CD4-positive, alpha-beta T cell treated with Interleukin-4 for 1 hour (primary cell): ENCODE measurements around the gene ARHGAP24.
A peak's percentile ranks its signal among the peaks of the same experiment; 100 is the strongest.

ENCODE experiments used
- DNase-seq, 2 donors: peaks; one replicate each; pipeline ENCODE4 v3.0.0-alpha.2; 2020 to 2022

ARHGAP24 gene

GRCh38 chr4:85520765-85521749, 46.1 kb downstream of the ARHGAP24 start:
- no peak for DNase-seq

GRCh38 chr4:85522277-85522676, 47.3 kb downstream of the ARHGAP24 start:
- DNase-seq: no peak

GRCh38 chr4:85522836-85523235, 47.9 kb downstream of the ARHGAP24 start:
- no peak for DNase-seq

- no peak for DNase-seq
Measured at GRCh38 chr4:85527815-85528214, 52.9 kb downstream of the ARHGAP24 start.

GRCh38 chr4:85531560-85532341, 56.8 kb downstream of the ARHGAP24 start:
- DNase-seq: no peak

- no peak for DNase-seq
Measured at GRCh38 chr4:85534120-85534519, 59.2 kb downstream of the ARHGAP24 start.

- DNase-seq: no peak
Measured at GRCh38 chr4:85543832-85544231, 68.9 kb downstream of the ARHGAP24 start.

- no peak for DNase-seq
Measured at GRCh38 chr4:85544751-85545150, 69.8 kb downstream of the ARHGAP24 start.

- DNase-seq: no peak
Measured at GRCh38 chr4:85548116-85548515, 73.2 kb downstream of the ARHGAP24 start.

GRCh38 chr4:85548841-85549240, 73.9 kb downstream of the ARHGAP24 start:
- no peak for DNase-seq

- DNase-seq: no peak
Measured at GRCh38 chr4:85555206-85555605, 80.3 kb downstream of the ARHGAP24 start.

GRCh38 chr4:85556283-85556682, 81.3 kb downstream of the ARHGAP24 start:
- no peak for DNase-seq

GRCh38 chr4:85557016-85557901, 82.3 kb downstream of the ARHGAP24 start:
- DNase-seq: peak in 1 of 2 donors; percentile 68

- no peak for DNase-seq
Measured at GRCh38 chr4:85565761-85566480, 91.0 kb downstream of the ARHGAP24 start.

- DNase-seq: no peak
Measured at GRCh38 chr4:85569730-85570299, 94.9 kb downstream of the ARHGAP24 start.

GRCh38 chr4:85570388-85570787, 95.4 kb downstream of the ARHGAP24 start:
- no peak for DNase-seq

GRCh38 chr4:85571008-85571407, 96.1 kb downstream of the ARHGAP24 start:
- DNase-seq: no peak

- no peak for DNase-seq
Measured at GRCh38 chr4:85573270-85573669, 98.3 kb downstream of the ARHGAP24 start.

GRCh38 chr4:85577307-85577706, 102.4 kb downstream of the ARHGAP24 start:
- no peak for DNase-seq

- DNase-seq: no peak
Measured at GRCh38 chr4:85579942-85580341, 105.0 kb downstream of the ARHGAP24 start.

GRCh38 chr4:85580489-85580888, 105.5 kb downstream of the ARHGAP24 start:
- DNase-seq: no peak

GRCh38 chr4:85587952-85588351, 113.0 kb downstream of the ARHGAP24 start:
- DNase-seq: no peak
